Measurements from ENCODE around the gene KIAA1210. TPM values are rescaled to one million over a fixed set of nuclear protein-coding genes. Genes with fewer than 3 reads are reported as not detected.

Gene KIAA1210
- total and polyA plus RNA-seq, 10 of the 15 experiments (the other 5 are each of a cell fraction or from before 2014, with no cell fraction given): 0.01 TPM; not detected in 9

DNA sequence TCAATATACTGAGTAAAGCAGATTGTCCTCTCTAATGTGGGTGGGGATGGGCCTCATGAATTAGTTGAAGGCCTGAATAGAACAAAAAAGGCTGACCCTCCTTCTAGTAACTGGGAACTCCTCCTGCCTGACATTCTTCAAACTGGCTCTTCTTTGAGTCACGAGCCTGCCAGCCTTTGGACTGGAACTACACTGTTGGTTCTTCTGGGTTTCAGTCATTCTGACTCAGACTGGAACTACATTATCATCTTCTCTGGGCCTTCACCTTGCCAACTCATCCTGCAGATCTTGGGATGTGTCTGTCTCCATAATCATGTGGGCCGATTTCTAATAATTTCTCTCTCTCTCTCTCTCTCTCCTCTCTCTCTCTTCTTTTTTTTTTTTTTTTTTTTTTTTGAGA lies 81.7 kb downstream of the KIAA1210 start:
- POLR2A ChIA-PET: interaction anchor here (0.7 kb wide), 1 partner anchor 1362 kb away, joined by 4 read pairs; no protein-coding TSS in a partner anchor
- CTCF ChIA-PET: no interaction called here
- no peak overlapping the region for H3K4me3 ChIP-seq
- no peaks in the 10 kb centered on the region for H3K36me3 ChIP-seq (ENCODE audit: control insufficient read depth in 2 of 2, insufficient read depth in 2 of 2, low read length in 1 of 2)
- TF ChIP-seq FOXM1 (IDR thresholded peaks at IDR 0.05; ENCODE audit: low read depth, low read length) (no peak), SMARCA5 (IDR thresholded peaks at IDR 0.05) (no peak), BCL11A (IDR thresholded peaks at IDR 0.05; ENCODE audit: low read depth, low read length) (no peak), SUZ12 (IDR thresholded peaks at IDR 0.05; ENCODE audit: unreplicated experiment) (no peak), PKNOX1 (IDR thresholded peaks at IDR 0.05) (no peak), ZZZ3 (IDR thresholded peaks at IDR 0.05; ENCODE audit: control insufficient read depth, insufficient read length, low read depth) (no peak), EED (IDR thresholded peaks at IDR 0.05; ENCODE audit: low read depth) (no peak)
- no peak for ATAC-seq
- H3K27me3 ChIP-seq (replicated peaks in 1 of 2; ENCODE audit: control insufficient read depth in 2 of 2, insufficient read depth in 2 of 2, low read length in 1 of 2): no peaks in the 10 kb centered on the region; a peak in 1 of 4 replicates
- H2AFZ ChIP-seq (ENCODE audit: control insufficient read depth, low read depth, low read length): no peak overlapping the region
- no peak for FAIRE-seq
- no peaks in the 10 kb centered on the region for H3K79me2 ChIP-seq (ENCODE audit: control insufficient read depth, insufficient read depth, low read length)
- RAD21 ChIA-PET (ENCODE audit: unreplicated experiment): no interaction called here
- no peak overlapping the region for H3K9ac ChIP-seq (ENCODE audit: control insufficient read depth, insufficient read depth, low read length)
- H3K27ac ChIP-seq (ENCODE audit: control insufficient read depth, insufficient read depth): no peak overlapping the region
- no peaks in the 10 kb centered on the region for H3K4me1 ChIP-seq (ENCODE audit: control insufficient read depth, insufficient read depth, low read length)
- intact Hi-C loops (cut with micrococcal nuclease; ENCODE audit: unreplicated experiment) (no loop called here), in situ Hi-C loops (cut with MboI) (no loop called here)
- 0% methylated on average over 2 of the region's 2 CpGs for WGBS (ENCODE audit: insufficient coverage, insufficient replicate concordance, low lambda C conversion rate, missing lambda C conversion rate)
- no peaks in the 10 kb centered on the region for H3K9me3 ChIP-seq (replicated peaks; ENCODE audit: control insufficient read depth, insufficient read depth, low read length)
- H3K4me2 ChIP-seq (ENCODE audit: control insufficient read depth, insufficient read depth): no peak overlapping the region
- no peaks in the 10 kb centered on the region for H4K20me1 ChIP-seq (ENCODE audit: control insufficient read depth, insufficient read depth)
- SMC1A ChIA-PET (ENCODE audit: uncharacterized antibody, unreplicated experiment): no interaction called here
- BruUV-seq (replicated peaks): no TSS peak
- no peak for DNase-seq (ENCODE audit: low read depth, low spot score)

DNA sequence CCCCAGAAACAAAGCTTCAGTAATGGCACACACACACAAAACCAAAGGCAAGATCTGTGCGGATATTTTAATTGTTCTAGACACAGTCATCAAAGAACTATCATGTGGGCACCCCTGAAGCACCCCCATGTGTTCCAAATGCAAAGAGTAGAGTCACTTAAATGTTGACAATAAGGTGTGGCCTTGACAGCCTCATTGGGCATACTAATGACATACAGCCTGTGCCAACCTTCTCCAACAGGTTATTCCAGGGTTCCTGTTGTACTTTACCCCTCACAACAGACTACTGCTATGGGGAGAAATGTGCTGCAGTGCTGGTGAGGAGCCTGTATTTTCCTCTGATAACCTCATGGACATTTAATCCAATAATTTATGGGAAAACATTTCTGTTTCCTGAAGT lies 84.6 kb downstream of the KIAA1210 start:
- Histone ChIP-seq H3K79me2 (ENCODE audit: control insufficient read depth, insufficient read depth, low read length) (no peaks in the 10 kb centered on the region), H2AFZ (ENCODE audit: control insufficient read depth, low read depth, low read length) (no peak overlapping the region), H3K9me3 (replicated peaks; ENCODE audit: control insufficient read depth, insufficient read depth, low read length) (no peaks in the 10 kb centered on the region), H3K36me3 (ENCODE audit: control insufficient read depth in 2 of 2, insufficient read depth in 2 of 2, low read length in 1 of 2) (no peaks in the 10 kb centered on the region), H3K4me1 (ENCODE audit: control insufficient read depth, insufficient read depth, low read length) (no peaks in the 10 kb centered on the region), H3K27me3 (replicated peaks in 1 of 2; ENCODE audit: control insufficient read depth in 2 of 2, insufficient read depth in 2 of 2, low read length in 1 of 2) (no peaks in the 10 kb centered on the region; a peak in 1 of 4 replicates), H4K20me1 (ENCODE audit: control insufficient read depth, insufficient read depth) (no peaks in the 10 kb centered on the region), H3K9ac (ENCODE audit: control insufficient read depth, insufficient read depth, low read length) (no peak overlapping the region), H3K4me2 (ENCODE audit: control insufficient read depth, insufficient read depth) (no peak overlapping the region), H3K27ac (ENCODE audit: control insufficient read depth, insufficient read depth) (no peak overlapping the region), H3K4me3 (no peak overlapping the region)
- CTCF ChIA-PET: no interaction called here
- BruUV-seq (replicated peaks): no TSS peak
- WGBS (ENCODE audit: insufficient coverage, insufficient replicate concordance, low lambda C conversion rate, missing lambda C conversion rate): 0% methylated on average over 1 of the region's 1 CpG
- intact Hi-C loops (cut with micrococcal nuclease; ENCODE audit: unreplicated experiment): no loop called here
- no peak for ATAC-seq
- in situ Hi-C loops (cut with MboI): no loop called here
- SMC1A ChIA-PET (ENCODE audit: uncharacterized antibody, unreplicated experiment): no interaction called here
- POLR2A ChIA-PET: interaction anchor here (0.6 kb wide), 1 partner anchor 204 kb away, joined by 6 read pairs; no protein-coding TSS in a partner anchor
- RAD21 ChIA-PET (ENCODE audit: unreplicated experiment): no interaction called here
- no peak for DNase-seq (ENCODE audit: low read depth, low spot score)
- no peak for FAIRE-seq
- no peak for TF ChIP-seq TBL1XR1 (IDR thresholded peaks at IDR 0.05; ENCODE audit: low read depth, low read length)
- no peak for TF ChIP-seq MEF2B (IDR thresholded peaks at IDR 0.05; ENCODE audit: partially characterized antibody, poor library complexity, severe bottlenecking)
- TF ChIP-seq KAT2A (conservative IDR thresholded peaks at IDR 0.05; ENCODE audit: control insufficient read depth, low read depth, low read length): no peak
- no peak for TF ChIP-seq PML (IDR thresholded peaks at IDR 0.05; ENCODE audit: low read length)
- TF ChIP-seq WRNIP1 (IDR thresholded peaks at IDR 0.05; ENCODE audit: borderline replicate concordance, low read depth, low read length): no peak
- TF ChIP-seq SREBF1 (IDR thresholded peaks at IDR 0.05; ENCODE audit: low read length): no peak
- TF ChIP-seq, protein P1, sequence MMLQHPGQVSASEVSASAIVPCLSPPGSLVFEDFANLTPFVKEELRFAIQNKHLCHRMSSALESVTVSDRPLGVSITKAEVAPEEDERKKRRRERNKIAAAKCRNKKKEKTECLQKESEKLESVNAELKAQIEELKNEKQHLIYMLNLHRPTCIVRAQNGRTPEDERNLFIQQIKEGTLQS (IDR thresholded peaks at IDR 0.05; ENCODE audit: borderline replicate concordance, extremely low read depth, low read depth, low read length): no peak
- TF ChIP-seq GATAD2B (conservative IDR thresholded peaks at IDR 0.05; ENCODE audit: low read depth): no peak
- TF ChIP-seq SP1 (IDR thresholded peaks at IDR 0.05; ENCODE audit: low read depth, low read length): no peak
- TF ChIP-seq, protein P2, sequence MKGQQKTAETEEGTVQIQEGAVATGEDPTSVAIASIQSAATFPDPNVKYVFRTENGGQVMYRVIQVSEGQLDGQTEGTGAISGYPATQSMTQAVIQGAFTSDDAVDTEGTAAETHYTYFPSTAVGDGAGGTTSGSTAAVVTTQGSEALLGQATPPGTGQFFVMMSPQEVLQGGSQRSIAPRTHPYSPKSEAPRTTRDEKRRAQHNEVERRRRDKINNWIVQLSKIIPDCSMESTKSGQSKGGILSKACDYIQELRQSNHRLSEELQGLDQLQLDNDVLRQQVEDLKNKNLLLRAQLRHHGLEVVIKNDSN (IDR thresholded peaks at IDR 0.05; ENCODE audit: borderline replicate concordance, extremely low read length, insufficient read depth, low read depth, low read length): no peak
- no peak for TF ChIP-seq KDM1A (IDR thresholded peaks at IDR 0.05; ENCODE audit: borderline replicate concordance)
